Measurements from ENCODE around the gene SH3PXD2B.

- TF ChIP-seq MLX (CRISPR knock-in tag; IDR thresholded peaks at IDR 0.05) (no peak), ZNF512 (CRISPR knock-in tag; IDR thresholded peaks at IDR 0.05; ENCODE audit: borderline replicate concordance) (no peak), ARID4B (CRISPR knock-in tag; IDR thresholded peaks at IDR 0.05; ENCODE audit: borderline replicate concordance) (no peak), CTCF (IDR thresholded peaks at IDR 0.05) (no peak), ZNF138 (CRISPR knock-in tag; conservative IDR thresholded peaks at IDR 0.05) (no peak), JUN (CRISPR knock-in tag; IDR thresholded peaks at IDR 0.05) (no peak), ZNF121 (CRISPR knock-in tag; IDR thresholded peaks at IDR 0.05) (no peak), E2F4 (CRISPR knock-in tag; IDR thresholded peaks at IDR 0.05; ENCODE audit: borderline replicate concordance, low read depth) (no peak), ESRRA (CRISPR knock-in tag; IDR thresholded peaks at IDR 0.05; ENCODE audit: borderline replicate concordance) (no peak), ZNF232 (CRISPR knock-in tag; IDR thresholded peaks at IDR 0.05) (no peak), SP1 (CRISPR knock-in tag; conservative IDR thresholded peaks at IDR 0.05) (no peak)
Observed at GRCh38 chr5:172487671-172488070, 33.3 kb upstream of the SH3PXD2B start.
